K562 (cell line): ENCODE results near the gene ZBTB47. TPM values are rescaled to one million over a fixed set of nuclear protein-coding genes. Genes with fewer than 3 reads are reported as not detected.

ENCODE experiments used
- CBFA2T3 ChIP-seq: fragments of 450-650 bp; IDR thresholded peaks from 2 replicates; pipeline ENCODE4 v1.6.1; 2017
- CCNT2 ChIP-seq: IDR thresholded peaks from 2 replicates; pipeline ENCODE4 v1.6.1; 2011; ENCODE audit warnings: borderline replicate concordance, low read depth, mild to moderate bottlenecking, moderate library complexity, mixed read lengths, low read length; ENCODE audit not compliant: insufficient read length; ENCODE audit errors: extremely low read depth
- CHAMP1 ChIP-seq: fragments of 450-650 bp; IDR thresholded peaks from 2 replicates; pipeline ENCODE4 v1.6.1; 2016; ENCODE audit warnings: mild to moderate bottlenecking
- DACH1 ChIP-seq: fragments of 450-650 bp; IDR thresholded peaks from 2 replicates; pipeline ENCODE4 v1.6.1; 2018; ENCODE audit not compliant: partially characterized antibody
- E4F1 ChIP-seq: fragments of 250-450 bp; sonication (Bioruptor Pico); IDR thresholded peaks from 2 replicates; pipeline ENCODE4 v1.5.0; 2021; ENCODE audit warnings: mild to moderate bottlenecking, borderline replicate concordance
- HEY1 ChIP-seq: fragments of 250-450 bp; sonication (Bioruptor Pico); IDR thresholded peaks from 2 replicates; pipeline ENCODE4 v1.5.0; 2020; ENCODE audit warnings: mild to moderate bottlenecking, moderate library complexity, borderline replicate concordance
- KLF1 ChIP-seq: fragments of 450-650 bp; IDR thresholded peaks from 2 replicates; pipeline ENCODE4 v1.6.1; 2016; ENCODE audit warnings: missing genetic modification characterization, missing compliant biosample characterization
- PHB ChIP-seq: fragments of 250-450 bp; sonication (Bioruptor Pico); IDR thresholded peaks from 2 replicates; pipeline ENCODE4 v1.5.0; 2021
- RUNX1 ChIP-seq: sonication (generic); IDR thresholded peaks from 2 replicates; pipeline ENCODE4 v1.6.1; 2016; ENCODE audit warnings: antibody characterized with exemption, low read depth
- SMARCC2 ChIP-seq: fragments of 450-650 bp; IDR thresholded peaks from 2 replicates; pipeline ENCODE4 v1.6.1; 2017; ENCODE audit warnings: antibody characterized with exemption, moderate library complexity, mild to moderate bottlenecking, low read depth
- THAP7 ChIP-seq: fragments of 250-450 bp; sonication (Bioruptor Pico); IDR thresholded peaks from 2 replicates; pipeline ENCODE4 v1.5.0; 2021
- ZEB2 ChIP-seq: fragments of 450-650 bp; IDR thresholded peaks from 2 replicates; pipeline ENCODE4 v1.6.1; 2016
- ZNF239 ChIP-seq: fragments of 250-450 bp; sonication (Bioruptor Pico); IDR thresholded peaks from 2 replicates; pipeline ENCODE4 v1.4.0; 2020; ENCODE audit warnings: mild to moderate bottlenecking
- ZNF263 ChIP-seq: sonication (generic); formaldehyde crosslinking; IDR thresholded peaks from 2 replicates; pipeline ENCODE4 v1.8.0; 2022; ENCODE audit warnings: mild to moderate bottlenecking, missing genetic modification reagents, borderline replicate concordance
- polyA plus RNA-seq, 8 experiments: library from polyadenylated mRNA; depleted of rRNA in 4 of 8; stranded (reverse) in 5 of 8; unstranded in 3 of 8; fragments of >200 nt; fragmentation: Nextera tagmentation in 2 of 8; fragmentation: Illumina TruSeq in 1 of 8; extraction: Ambion mirVana in 2 of 8; extraction: Trizol in 1 of 8; gene quantifications; 2 replicates each; pipeline versions ENCODE4 v1.2.1 to v1.2.3, GENCODE V29; 2011 to 2014; ENCODE audit warnings: inconsistent platforms in 1 of 8, missing spikeins in 1 of 8
- total RNA-seq, 7 experiments: library from RNA; depleted of rRNA in 6 of 7; stranded (reverse); fragments of >200 nt in 6 of 7; fragmentation: Illumina TruSeq in 2 of 7; extraction: Trizol in 2 of 7; gene quantifications; 2 replicates each; pipeline versions ENCODE4 v1.2.1 to v1.2.3, GENCODE V29; 2011 to 2021; ENCODE audit warnings: low replicate concordance in 1 of 7

ZBTB47 gene
- total and polyA plus RNA-seq, 9 of the 15 experiments (the other 6 are each of a cell fraction or from before 2014, with no cell fraction given) = 0.11 to 4.6 (median 1.7) TPM; not detected in 1

- TF ChIP-seq E4F1 (CRISPR knock-in tag) (no peak), KLF1 (tag) (no peak), ZNF263 (no peak), SMARCC2 (no peak), CBFA2T3 (no peak), PHB (CRISPR knock-in tag) (no peak), ZNF239 (CRISPR knock-in tag) (no peak), DACH1 (no peak), CHAMP1 (no peak), CCNT2 (peak; percentile 48), RUNX1 (no peak), THAP7 (no peak), HEY1 (CRISPR knock-in tag) (no peak), ZEB2 (no peak)
Measured at GRCh38 chr3:42654331-42655201, 1.1 kb downstream of the ZBTB47 start (continued).
